ENCODE measurements around the gene TASP1.

Gene TASP1

GRCh38 chr20:13342469-13343242 lies 296.1 kb downstream of the TASP1 start:
- DNase-seq (ENCODE audit: low spot score): no peak

GRCh38 chr20:13341737-13342393 lies 296.9 kb downstream of the TASP1 start:
- no peak for DNase-seq (ENCODE audit: low spot score)

GRCh38 chr20:13340088-13340487 lies 298.6 kb downstream of the TASP1 start:
- no peak for DNase-seq (ENCODE audit: low spot score)
